B cell (primary cell): Measurements from ENCODE around the gene NCBP2. TPM values are rescaled to one million over a fixed set of nuclear protein-coding genes. Genes with fewer than 3 reads are reported as not detected.

Experiments
- ATAC-seq: fragments of 200-7000 bp; cut with Tn5 transposase; one replicate; pipeline ENCODE4 v1.10.0; 2021; ENCODE audit warnings: low read depth, mild to moderate bottlenecking, moderate number of reproducible peaks, moderate library complexity
- CTCF ChIA-PET: fragments of 350-600 bp; sonication (Branson Sonifier 250); formaldehyde crosslinking; loops from one replicate; lab custom pipeline; 2021; ENCODE audit warnings: antibody characterized with exemption, inconsistent platforms; lab: Charles Lee
- POLR2A ChIA-PET: fragments of 350-600 bp; sonication (Branson Sonifier 250); formaldehyde crosslinking; loops from one replicate; lab custom pipeline; 2021; ENCODE audit warnings: antibody characterized with exemption; lab: Charles Lee
- DNase-seq: peaks from one replicate; pipeline ENCODE4 v3.0.0; 2013
- H2AFZ ChIP-seq: 2 replicates; pipeline ENCODE4 v1.6.1; 2012; ENCODE audit warnings: mild to moderate bottlenecking, low read depth, low read length; ENCODE audit not compliant: insufficient read depth, poor library complexity, severe bottlenecking
- H3K27ac ChIP-seq, 2 donors: 1 replicate in 1 of 2; 2 replicates in 1 of 2; pipeline ENCODE4 v1.5.1; 2012 to 2013; ENCODE audit warnings: low read length in 2 of 2, mild to moderate bottlenecking in 2 of 2, moderate library complexity in 1 of 2
- H3K27me3 ChIP-seq, 4 experiments: fragments of 200-600 bp in 1 of 4; sonication (generic) in 1 of 4; replicated peaks in 1 of 4; 1 replicate in 2 of 4; 2 replicates in 2 of 4; pipeline versions ENCODE4 v1.6.1 to v1.7.0; 2013 to 2016; ENCODE audit warnings: low read length in 3 of 4, mild to moderate bottlenecking in 2 of 4, mixed read lengths in 1 of 4, moderate library complexity in 1 of 4; ENCODE audit not compliant: insufficient read depth in 4 of 4, control insufficient read depth in 3 of 4; ENCODE audit errors: control extremely low read depth in 1 of 4
- H3K36me3 ChIP-seq, 2 experiments: replicated peaks in 1 of 2; 1 replicate in 1 of 2; 2 replicates in 1 of 2; pipeline versions ENCODE4 v1.6.1 to v1.7.1; 2013; ENCODE audit warnings: low read length in 1 of 2; ENCODE audit not compliant: insufficient read depth in 2 of 2, control insufficient read depth in 1 of 2; ENCODE audit errors: control extremely low read depth in 1 of 2, extremely low read depth in 1 of 2
- H3K4me1 ChIP-seq, 2 donors: fragments of 200-600 bp in 1 of 2; sonication (generic) in 1 of 2; 1 replicate in 1 of 2; 2 replicates in 1 of 2; pipeline versions ENCODE4 v1.5.1 to v1.6.1; 2013 to 2017; ENCODE audit warnings: low read length in 2 of 2; ENCODE audit not compliant: control insufficient read depth in 2 of 2, insufficient read depth in 2 of 2
- H3K4me2 ChIP-seq: replicated peaks from 2 replicates; pipeline ENCODE3; 2012; ENCODE audit warnings: mild to moderate bottlenecking, low read depth, low read length; ENCODE audit not compliant: poor library complexity, severe bottlenecking
- H3K4me3 ChIP-seq, 5 experiments: fragments of 200-600 bp in 1 of 5; sonication (generic) in 1 of 5; 1 replicate in 3 of 5; 2 replicates in 2 of 5; pipeline versions ENCODE4 v1.5.1 to v1.7.0; 2011 to 2016; ENCODE audit warnings: low read length in 4 of 5, mild to moderate bottlenecking in 4 of 5, low read depth in 2 of 5, control low read depth in 1 of 5, moderate library complexity in 1 of 5; ENCODE audit not compliant: insufficient read depth in 1 of 5; ENCODE audit errors: control extremely low read depth in 1 of 5, extremely low read depth in 1 of 5
- H3K79me2 ChIP-seq: fragments of 200-600 bp; sonication (generic); one replicate; pipeline ENCODE4 v1.6.0; 2016; ENCODE audit warnings: low read length; ENCODE audit not compliant: control insufficient read depth, insufficient read depth
- H3K9ac ChIP-seq: fragments of 200-600 bp; sonication (generic); 2 replicates; pipeline ENCODE4 v1.6.1; 2017; ENCODE audit warnings: mild to moderate bottlenecking, low read length, moderate library complexity
- H3K9me3 ChIP-seq, 3 donors: one replicate each; pipeline versions ENCODE4 v1.6.1 to v1.7.1; 2013; ENCODE audit warnings: low read length in 2 of 3; ENCODE audit not compliant: control insufficient read depth in 2 of 3, insufficient read depth in 1 of 3; ENCODE audit errors: control extremely low read depth in 1 of 3
- H4K20me1 ChIP-seq: 2 replicates; pipeline ENCODE4 v1.6.0; 2012; ENCODE audit warnings: mild to moderate bottlenecking, low read length; ENCODE audit not compliant: insufficient read depth, control insufficient read depth, poor library complexity, severe bottlenecking
- H3K27ac Mint-ChIP-seq: one replicate; pipeline ENCODE4 v1.8.0; 2021; ENCODE audit warnings: mixed read lengths
- H3K27me3 Mint-ChIP-seq: one replicate; pipeline ENCODE4 v1.8.0; 2021; ENCODE audit warnings: mixed read lengths
- H3K4me1 Mint-ChIP-seq: one replicate; pipeline ENCODE4 v1.8.0; 2021; ENCODE audit warnings: mixed read lengths
- H3K4me3 Mint-ChIP-seq: one replicate; pipeline ENCODE4 v1.8.0; 2021; ENCODE audit warnings: mixed read lengths
- H3K9me3 Mint-ChIP-seq: one replicate; pipeline ENCODE4 v1.8.0; 2022; ENCODE audit warnings: mixed read lengths; ENCODE audit not compliant: insufficient read depth
- CTCF ChIP-seq: fragments of 200-600 bp; IDR thresholded peaks from one replicate; pipeline ENCODE4 v1.8.0; 2022; ENCODE audit warnings: antibody characterized with exemption, mild to moderate bottlenecking
- EZH2 ChIP-seq: IDR thresholded peaks from 2 replicates; pipeline ENCODE4 v1.6.1; 2012; ENCODE audit warnings: borderline replicate concordance, low read depth, mild to moderate bottlenecking, moderate library complexity, low read length; ENCODE audit not compliant: insufficient read depth, poor library complexity, severe bottlenecking
- WGBS: methylation state at CpG from one replicate; pipeline ENCODE4 v1.1.5; 2013; ENCODE audit warnings: missing lambda C conversion rate; ENCODE audit not compliant: insufficient coverage; 5-methylcytosine and 5-hydroxymethylcytosine counted together
- intact Hi-C: fragments of 100-400 bp; cut with micrococcal nuclease; formaldehyde crosslinking; loops from one replicate; pipeline ENCODE4 v1.10.0; 2022
- polyA plus RNA-seq: library from polyadenylated mRNA; depleted of rRNA; stranded (reverse); fragments of >200 nt; gene quantifications from 2 replicates; pipeline ENCODE4 v1.2.3, GENCODE V29; 2012
- total RNA-seq, 2 donors: library from RNA; stranded (reverse); fragments of 120-200 nt in 1 of 2; gene quantifications; 1 replicate in 1 of 2; 2 replicates in 1 of 2; pipeline versions ENCODE4 v1.2.3 to v1.2.4, GENCODE V29; 2013 to 2022

NCBP2 gene
- total and polyA plus RNA-seq, 2 donors (not counting 1 experiment from before 2014, with no cell fraction given): 25.5 to 95.0 TPM

DNA sequence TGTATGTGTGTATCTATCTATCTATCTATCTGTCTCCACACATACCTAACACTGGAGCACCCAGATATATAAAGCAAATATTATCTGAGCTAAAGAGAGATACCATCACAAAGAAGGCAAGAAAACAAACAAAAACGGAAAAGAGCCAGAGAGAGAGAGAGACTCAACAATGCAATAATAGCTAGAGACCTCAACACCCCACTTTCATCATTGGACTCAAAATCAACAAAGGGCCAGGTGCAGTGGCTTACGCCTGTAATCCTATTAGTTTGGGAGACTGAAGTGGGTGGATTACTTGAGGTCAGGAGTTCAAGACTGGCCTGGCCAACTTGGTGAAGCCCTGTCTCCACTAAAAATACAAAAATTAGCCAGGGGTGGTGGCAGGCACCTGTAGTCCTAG lies 23.4 kb downstream of the NCBP2 start:
- no peaks in the 10 kb centered on the region for H4K20me1 ChIP-seq
- H3K4me3 ChIP-seq: no peak overlapping the region
- POLR2A ChIA-PET: no interaction called here
- no peak for DNase-seq
- Mint-ChIP-seq H3K9me3 (no peaks in the 10 kb centered on the region), H3K27ac (no peak overlapping the region), H3K4me1 (peaks cover 17% of the 10 kb centered on the region), H3K4me3 (no peak overlapping the region), H3K27me3 (no peaks in the 10 kb centered on the region)
- no peak for ATAC-seq
- H3K9ac ChIP-seq: no peak overlapping the region
- TF ChIP-seq EZH2 (no peak), CTCF (no peak)
- H3K79me2 ChIP-seq: no peaks in the 10 kb centered on the region
- intact Hi-C loops: no loop called here
- H3K4me1 ChIP-seq: peaks cover 6 to 8% of the 10 kb centered on the region in 2 donors
- no peak overlapping the region for H3K4me2 ChIP-seq
- WGBS: 100% methylated on average over 1 of the region's 2 CpGs
- H3K36me3 ChIP-seq: peaks cover 9 to 14% of the 10 kb centered on the region in 2 experiments
- peaks cover 4 to 10% (median 10%) of the 10 kb centered on the region in 3 donors for H3K9me3 ChIP-seq
- H3K27ac ChIP-seq: no peak overlapping the region
- CTCF ChIA-PET: no interaction called here
- no peak overlapping the region for H2AFZ ChIP-seq
- H3K27me3 ChIP-seq: no peaks in the 10 kb centered on the region

DNA sequence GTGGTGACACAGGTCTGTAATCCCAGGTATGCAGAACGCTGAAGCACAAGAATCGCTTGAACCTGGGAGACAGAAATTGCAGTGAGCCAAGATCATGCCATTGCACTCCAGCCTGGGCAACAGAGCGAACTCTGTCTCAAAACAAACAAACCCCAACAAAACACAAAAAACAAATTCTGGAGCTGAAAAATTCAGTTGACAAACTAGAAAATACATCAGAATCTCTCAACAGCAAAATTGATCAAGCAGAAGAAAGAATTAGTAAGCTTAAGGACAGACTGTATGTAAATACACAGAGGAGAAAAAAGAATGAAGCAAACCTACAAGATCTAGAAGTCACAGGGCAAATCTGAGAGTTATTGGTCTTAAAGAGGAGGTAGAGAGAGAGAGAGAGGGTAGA lies 25.3 kb downstream of the NCBP2 start:
- no peak overlapping the region for H2AFZ ChIP-seq
- Mint-ChIP-seq H3K9me3 (no peaks in the 10 kb centered on the region), H3K4me3 (no peak overlapping the region), H3K4me1 (peaks cover 17% of the 10 kb centered on the region), H3K27ac (no peak overlapping the region), H3K27me3 (no peaks in the 10 kb centered on the region)
- DNase-seq: no peak
- H3K79me2 ChIP-seq: no peaks in the 10 kb centered on the region
- intact Hi-C loops: no loop called here
- no peak for TF ChIP-seq CTCF
- TF ChIP-seq EZH2: no peak
- H3K9ac ChIP-seq: no peak overlapping the region
- peaks cover 6 to 8% of the 10 kb centered on the region in 2 donors for H3K4me1 ChIP-seq
- no peak for ATAC-seq
- peaks cover 4 to 10% (median 10%) of the 10 kb centered on the region in 3 donors for H3K9me3 ChIP-seq
- H3K4me3 ChIP-seq: no peak overlapping the region
- H3K4me2 ChIP-seq: no peak overlapping the region
- WGBS: 100% methylated on average over 3 of the region's 3 CpGs
- no peaks in the 10 kb centered on the region for H4K20me1 ChIP-seq
- H3K27ac ChIP-seq: no peak overlapping the region
- ChIA-PET CTCF (interaction anchor here (1.2 to 1.4 kb wide), 2 partner anchors 8 to 81 kb away, joined by 4 read pairs; no protein-coding TSS in a partner anchor), POLR2A (no interaction called here)
- H3K36me3 ChIP-seq: peaks cover 9 to 11% of the 10 kb centered on the region in 2 experiments
- H3K27me3 ChIP-seq: no peaks in the 10 kb centered on the region
